HUES48 (cell line): ENCODE results near the gene SKP2.

ENCODE experiments used
- H3K27ac ChIP-seq: one replicate; pipeline ENCODE4 v1.7.0; 2013; ENCODE audit warnings: low read depth, low read length, inconsistent platforms
- H3K27me3 ChIP-seq: 2 replicates; pipeline ENCODE4 v1.6.1; 2013; ENCODE audit warnings: mild to moderate bottlenecking, low read length; ENCODE audit not compliant: control insufficient read depth, insufficient read depth
- H3K36me3 ChIP-seq: 2 replicates; pipeline ENCODE4 v1.6.1; 2013; ENCODE audit warnings: low read length; ENCODE audit not compliant: control insufficient read depth, insufficient read depth
- H3K4me1 ChIP-seq: 2 replicates; pipeline ENCODE4 v1.6.1; 2013; ENCODE audit warnings: mild to moderate bottlenecking, low read length; ENCODE audit not compliant: control insufficient read depth, insufficient read depth
- H3K4me3 ChIP-seq: 2 replicates; pipeline ENCODE4 v1.5.1; 2013; ENCODE audit warnings: mild to moderate bottlenecking, low read depth, low read length
- H3K9ac ChIP-seq: 2 replicates; pipeline ENCODE4 v1.6.1; 2013; ENCODE audit warnings: mild to moderate bottlenecking, low read depth, low read length, moderate library complexity
- H3K9me3 ChIP-seq: 2 replicates; pipeline ENCODE4 v1.6.1; 2013; ENCODE audit warnings: low read length; ENCODE audit not compliant: control insufficient read depth, insufficient read depth

The SKP2 gene

DNA sequence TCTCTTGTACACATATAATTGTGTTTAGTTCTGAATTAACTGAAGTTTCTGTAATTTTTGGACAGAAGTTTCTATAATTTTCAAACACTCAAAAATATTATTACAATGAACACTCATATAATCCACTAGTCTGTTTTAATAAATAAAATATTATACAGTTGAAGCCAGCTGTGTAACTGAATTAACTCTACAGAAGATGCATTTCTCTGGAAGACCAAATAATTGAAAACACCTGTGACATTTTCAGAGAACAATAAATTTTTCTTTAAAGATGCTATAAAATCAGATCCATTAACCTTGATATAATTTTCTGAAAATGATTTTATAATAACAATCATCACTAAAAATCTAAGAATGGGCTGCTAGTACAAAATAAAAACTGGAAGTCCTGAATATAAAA lies 75.1 kb downstream of the SKP2 start:
- no peaks in the 10 kb centered on the region for H3K9me3 ChIP-seq
- no peak overlapping the region for H3K4me3 ChIP-seq
- H3K27ac ChIP-seq: no peak overlapping the region
- peaks cover 13% of the 10 kb centered on the region for H3K36me3 ChIP-seq
- no peaks in the 10 kb centered on the region for H3K4me1 ChIP-seq
- no peaks in the 10 kb centered on the region for H3K27me3 ChIP-seq
- no peak overlapping the region for H3K9ac ChIP-seq

DNA sequence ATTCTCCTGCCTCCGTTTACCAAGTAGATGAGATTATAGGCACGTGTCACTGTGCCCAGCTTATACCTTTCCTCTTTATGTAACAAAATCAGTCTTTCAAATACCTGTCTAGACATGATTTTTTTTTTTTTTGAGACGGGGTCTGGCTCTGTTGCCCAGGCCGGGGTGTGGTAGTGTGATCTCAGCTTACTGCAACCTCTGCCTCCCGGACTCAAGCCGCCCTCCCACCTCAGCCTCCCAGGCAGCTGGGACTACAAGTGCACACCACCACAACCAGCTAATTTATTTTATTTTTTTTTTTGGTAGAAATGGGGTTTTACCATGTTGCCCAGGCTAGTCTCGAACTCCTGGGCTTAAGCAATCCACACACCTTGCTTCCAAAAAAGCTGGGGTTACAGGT lies 76.6 kb downstream of the SKP2 start:
- H3K9me3 ChIP-seq: no peaks in the 10 kb centered on the region
- no peaks in the 10 kb centered on the region for H3K4me1 ChIP-seq
- no peak overlapping the region for H3K9ac ChIP-seq
- H3K4me3 ChIP-seq: no peak overlapping the region
- peaks cover 13% of the 10 kb centered on the region for H3K36me3 ChIP-seq
- H3K27me3 ChIP-seq: no peaks in the 10 kb centered on the region
- H3K27ac ChIP-seq: no peak overlapping the region

DNA sequence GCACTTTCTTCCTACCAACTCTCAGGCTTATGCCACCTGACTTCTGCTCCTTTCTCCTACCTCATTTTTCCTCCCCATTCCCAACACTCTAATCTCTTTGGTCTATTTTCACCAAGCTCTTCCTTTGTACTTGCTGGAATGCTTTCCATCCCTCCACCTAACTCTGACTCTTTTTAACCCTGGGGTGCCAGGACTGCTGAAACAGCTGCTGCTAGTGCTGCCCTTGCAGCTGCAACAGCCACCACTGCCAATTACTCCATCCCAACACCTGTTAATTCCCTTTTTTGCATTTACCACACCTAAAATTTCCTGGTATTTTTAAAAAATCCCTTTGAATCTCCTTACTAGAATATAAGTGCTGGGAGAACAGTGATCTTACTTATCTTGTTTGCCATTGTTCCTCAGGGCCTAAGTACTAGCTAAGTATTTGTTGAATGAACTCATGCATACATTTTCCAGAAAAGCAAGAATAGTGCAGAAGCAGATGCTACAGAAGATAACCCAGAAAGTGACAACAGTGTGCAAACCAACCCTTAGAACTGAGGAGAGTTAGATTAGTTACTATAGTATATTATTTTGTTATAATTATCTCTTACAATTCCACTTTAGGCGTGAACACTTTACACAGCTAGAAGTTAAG lies 78.4 kb downstream of the SKP2 start:
- Histone ChIP-seq H3K4me1 (no peaks in the 10 kb centered on the region), H3K9ac (no peak overlapping the region), H3K36me3 (peaks cover 6% of the 10 kb centered on the region; the same call in 1 of the 2 replicates), H3K27me3 (no peaks in the 10 kb centered on the region), H3K9me3 (no peaks in the 10 kb centered on the region), H3K27ac (no peak overlapping the region), H3K4me3 (no peak overlapping the region)

- Histone ChIP-seq H3K4me3 (no peak overlapping the region), H3K36me3 (no peaks in the 10 kb centered on the region), H3K27me3 (no peaks in the 10 kb centered on the region), H3K4me1 (no peaks in the 10 kb centered on the region), H3K9me3 (no peaks in the 10 kb centered on the region), H3K9ac (no peak overlapping the region), H3K27ac (no peak overlapping the region)
Observed at GRCh38 chr5:36232533-36232932, 80.6 kb downstream of the SKP2 start.
